Cerebellar cortex (tissue), 1 donor: Measurements from ENCODE around the gene SH2D2A.

ENCODE experiments used
- DNase-seq: peaks from one replicate; pipeline ENCODE4 v3.0.0-alpha.2; 2015; ENCODE audit warnings: low spot score

SH2D2A gene

DNA sequence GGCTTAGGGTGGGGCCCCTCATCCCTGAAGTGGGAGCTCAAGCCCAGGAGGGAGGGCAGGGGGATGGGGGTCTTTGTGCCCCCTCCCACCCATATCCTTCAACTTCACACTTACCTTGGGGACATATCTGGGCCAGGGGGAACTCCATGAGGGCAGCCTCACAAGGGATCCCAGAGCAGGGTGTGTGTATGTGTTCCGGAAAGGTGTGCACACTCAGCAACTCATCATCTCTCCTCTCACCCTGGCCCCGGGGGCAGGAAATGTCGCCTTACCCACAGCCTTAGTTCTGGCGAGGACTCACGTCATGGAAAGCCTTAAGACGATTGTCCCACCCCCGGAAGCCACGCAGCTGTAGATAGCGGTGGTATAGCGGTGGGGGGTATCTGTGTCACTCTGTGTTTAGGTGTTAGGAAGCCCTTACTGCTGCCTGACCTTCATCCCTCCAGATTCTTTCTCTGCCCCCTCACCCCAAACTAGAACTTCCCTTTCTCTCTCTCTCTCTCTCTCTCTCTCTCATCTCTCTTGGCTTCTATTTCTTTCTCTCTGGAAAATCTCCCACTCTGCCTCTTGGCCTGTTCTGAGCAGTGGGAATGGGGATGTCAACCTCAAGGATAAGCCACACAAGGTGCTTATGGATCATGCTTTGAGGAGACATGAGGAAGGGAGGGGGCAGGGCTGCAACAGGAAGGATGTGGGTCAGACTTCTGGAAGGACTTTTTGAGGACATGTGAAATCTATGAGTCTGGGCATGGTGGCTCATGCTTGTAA is at the start of gene SH2D2A:
SH2D2A (minus strand) TSS at position 288 of the 768 bp plus-strand sequence; CDS start at position 148, 140 bp downstream.
- DNase-seq = no peak

DNA sequence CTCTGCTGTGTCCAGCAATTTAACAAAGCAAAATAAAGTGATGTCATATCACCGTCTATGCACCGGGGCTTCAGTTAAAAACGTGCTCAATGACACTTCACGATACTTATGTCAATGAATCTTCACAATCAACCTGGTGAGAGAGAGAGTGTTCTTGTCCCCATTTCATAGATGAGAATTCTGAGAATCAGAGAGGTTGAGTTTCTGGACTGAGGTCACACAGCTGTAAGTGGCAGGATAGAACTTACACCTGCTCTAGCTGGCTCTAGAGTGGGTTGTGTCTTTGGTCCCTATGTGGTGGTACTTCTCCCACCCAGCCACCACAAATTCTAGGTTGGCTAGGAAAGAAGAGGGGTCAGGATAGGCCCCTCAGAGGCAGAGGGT is 49.2 kb upstream of the SH2D2A start:
- no peak for DNase-seq

DNA sequence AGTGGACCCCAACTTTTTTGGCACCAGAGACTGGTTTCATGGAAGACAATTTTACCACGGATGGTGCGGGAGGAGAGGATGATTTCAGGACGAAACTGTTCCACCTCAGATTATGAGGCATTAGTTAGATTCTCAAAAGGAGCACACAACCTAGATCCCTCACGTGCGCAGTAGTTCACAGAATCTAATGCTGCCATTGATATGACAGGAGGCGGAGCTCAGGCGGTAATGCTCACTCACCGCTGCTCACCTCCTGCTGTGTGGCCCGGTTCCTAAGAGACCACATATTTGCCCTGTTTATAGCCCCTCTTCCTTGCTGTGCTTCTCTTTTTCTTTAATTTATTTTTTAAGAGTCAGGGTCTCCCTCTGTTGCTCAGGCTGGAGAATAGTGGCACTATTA is 48.6 kb upstream of the SH2D2A start:
- no peak for DNase-seq

DNA sequence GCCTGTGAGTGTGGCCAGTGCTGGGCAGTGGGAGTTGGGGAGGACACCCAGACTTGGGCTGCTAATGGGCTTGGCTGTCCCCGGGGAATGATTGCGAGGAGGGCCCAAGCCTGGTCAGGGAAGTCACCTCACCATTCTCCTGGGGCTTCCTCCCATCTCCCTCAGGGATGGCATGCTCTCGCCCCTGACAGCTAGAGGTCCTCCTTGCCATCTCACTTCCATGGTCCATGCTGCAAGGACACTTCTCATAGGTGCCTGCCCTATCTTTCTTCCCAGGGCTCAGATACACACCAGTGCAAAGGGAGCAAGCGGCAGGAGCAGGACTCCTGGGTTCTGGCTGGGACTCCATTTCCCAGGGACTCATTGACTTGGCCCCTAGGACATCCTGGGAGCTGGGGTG is 48.1 kb upstream of the SH2D2A start:
- DNase-seq = no peak

DNA sequence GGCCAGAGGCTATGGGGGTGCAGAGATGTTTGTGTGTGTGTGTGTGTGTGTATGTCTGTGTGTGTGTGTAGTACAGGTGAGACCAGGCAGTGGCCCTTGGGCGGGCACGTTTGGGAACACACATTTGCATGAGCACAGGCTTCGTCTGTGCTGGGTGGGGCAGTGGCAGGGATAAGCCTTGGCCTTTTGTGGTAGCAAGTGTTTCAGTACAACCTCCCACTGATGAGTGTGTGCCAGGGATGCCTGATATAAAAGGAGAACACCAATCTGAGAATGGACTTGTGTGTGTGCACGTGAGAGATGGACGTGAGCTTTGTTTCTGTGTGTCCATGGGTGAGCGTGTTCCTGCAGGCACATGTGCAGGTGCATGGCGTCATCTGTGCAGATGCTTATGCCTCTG is 47.0 kb upstream of the SH2D2A start:
- no peak for DNase-seq

DNA sequence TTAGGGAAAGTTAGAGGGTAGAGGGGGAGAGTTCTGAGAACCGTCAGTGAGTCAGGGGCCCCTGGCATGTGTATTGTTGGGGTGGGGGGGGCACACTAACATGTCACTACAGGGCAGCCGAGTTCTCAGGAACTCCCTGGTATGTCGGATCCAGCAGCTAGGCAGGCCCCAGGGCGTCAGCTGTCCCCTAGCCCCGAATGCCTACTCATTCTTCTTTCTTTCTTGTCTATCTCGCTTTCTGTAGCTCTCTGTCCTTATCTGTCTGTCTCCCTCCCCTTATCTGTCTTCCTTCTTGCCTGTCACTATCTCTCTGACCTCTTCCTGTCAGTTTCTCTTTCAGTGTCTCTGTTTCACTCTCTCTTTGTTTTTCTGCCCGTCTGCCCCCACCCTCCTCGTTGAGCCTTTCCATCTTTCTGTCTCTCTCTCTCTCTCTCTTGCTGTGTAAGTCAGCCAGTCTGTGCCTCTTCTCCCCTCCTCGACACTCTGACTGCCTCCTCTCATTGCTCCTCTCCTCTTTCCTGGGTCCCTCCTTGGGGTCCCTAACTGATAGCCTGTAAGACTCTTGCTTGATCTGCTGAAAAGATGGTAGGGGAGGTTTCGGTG is 46.5 kb upstream of the SH2D2A start:
- DNase-seq = no peak

DNA sequence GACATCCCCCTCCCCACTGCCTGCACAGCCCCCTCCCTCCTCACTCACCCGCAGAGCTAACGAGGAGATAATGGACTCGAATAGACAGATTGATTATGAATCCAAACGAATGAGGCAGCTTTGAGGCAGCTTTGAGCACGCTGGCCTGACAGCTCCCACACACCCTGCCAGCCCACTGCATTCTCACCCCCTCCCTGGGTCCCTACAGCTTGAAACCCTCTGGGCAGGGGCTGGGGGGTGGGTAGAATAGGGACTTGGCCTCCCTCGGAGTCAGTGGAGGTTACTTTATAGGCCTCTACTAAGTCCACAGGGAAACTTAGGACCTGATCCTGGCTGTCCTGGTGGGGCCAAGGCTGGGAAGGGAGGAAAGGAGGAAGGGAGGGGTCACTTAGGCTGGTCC is 45.9 kb upstream of the SH2D2A start:
- no peak for DNase-seq

DNA sequence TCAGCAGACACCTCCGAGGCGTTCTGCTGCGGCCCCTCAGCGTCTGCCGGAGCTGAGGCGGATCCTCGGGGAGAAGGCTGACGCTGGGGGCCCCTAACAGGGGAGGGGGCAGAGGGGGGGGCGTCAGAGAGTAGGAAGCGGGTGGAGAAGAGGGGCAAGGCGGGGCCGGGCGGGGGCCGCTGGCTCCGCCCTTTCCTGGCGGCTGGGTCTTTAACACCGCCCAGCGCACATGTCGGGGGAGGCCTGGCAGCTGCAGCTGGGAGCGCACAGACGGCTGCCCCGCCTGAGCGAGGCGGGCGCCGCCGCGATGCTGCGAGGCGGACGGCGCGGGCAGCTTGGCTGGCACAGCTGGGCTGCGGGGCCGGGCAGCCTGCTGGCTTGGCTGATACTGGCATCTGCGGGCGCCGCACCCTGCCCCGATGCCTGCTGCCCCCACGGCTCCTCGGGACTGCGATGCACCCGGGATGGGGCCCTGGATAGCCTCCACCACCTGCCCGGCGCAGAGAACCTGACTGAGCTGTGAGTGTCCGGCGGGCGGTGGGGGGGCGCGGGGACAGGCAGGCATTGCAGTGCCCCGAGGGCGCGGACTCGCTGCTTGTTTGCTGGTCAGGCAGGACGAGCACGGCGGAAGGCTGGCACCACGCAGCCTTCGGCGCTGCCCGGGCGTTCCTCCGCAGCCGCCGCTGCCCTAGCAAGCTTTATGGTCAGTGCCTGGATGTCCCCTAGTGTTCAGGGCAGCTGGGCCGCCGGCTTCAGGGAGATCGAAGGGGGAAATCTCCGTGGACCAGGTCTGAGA is 44.2 kb upstream of the SH2D2A start, which contains the start of gene NTRK1:
NTRK1 (plus strand) TSS at position 238 of the 796 bp plus-strand sequence; CDS start at position 308, 70 bp downstream.
- DNase-seq = no peak

DNA sequence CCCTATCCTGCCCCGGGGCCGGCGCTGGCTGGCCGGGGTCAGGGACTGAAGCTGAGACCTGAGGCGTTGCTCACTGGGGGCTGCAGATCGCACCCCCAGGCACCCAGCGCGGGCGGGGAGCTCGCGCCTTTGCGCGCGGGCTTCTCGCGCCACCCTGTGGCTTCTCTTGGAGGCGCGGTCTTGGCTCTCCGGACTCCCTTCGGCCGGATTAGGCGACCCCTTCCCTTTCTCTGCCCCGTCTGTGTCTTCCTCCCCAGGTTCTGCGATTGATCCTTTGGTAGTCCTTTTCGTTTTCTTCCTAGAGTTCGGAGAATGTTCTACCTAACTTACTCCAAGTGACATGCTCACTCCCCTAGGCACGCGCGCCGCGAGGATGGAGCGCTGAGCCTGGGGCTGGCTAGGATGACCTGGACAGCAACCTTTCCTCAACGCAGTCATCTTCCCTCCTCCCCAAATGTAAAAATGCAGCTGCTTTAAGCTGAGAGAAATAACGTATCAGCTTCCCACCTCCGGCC is 43.5 kb upstream of the SH2D2A start:
- DNase-seq = peak; percentile 50

DNA sequence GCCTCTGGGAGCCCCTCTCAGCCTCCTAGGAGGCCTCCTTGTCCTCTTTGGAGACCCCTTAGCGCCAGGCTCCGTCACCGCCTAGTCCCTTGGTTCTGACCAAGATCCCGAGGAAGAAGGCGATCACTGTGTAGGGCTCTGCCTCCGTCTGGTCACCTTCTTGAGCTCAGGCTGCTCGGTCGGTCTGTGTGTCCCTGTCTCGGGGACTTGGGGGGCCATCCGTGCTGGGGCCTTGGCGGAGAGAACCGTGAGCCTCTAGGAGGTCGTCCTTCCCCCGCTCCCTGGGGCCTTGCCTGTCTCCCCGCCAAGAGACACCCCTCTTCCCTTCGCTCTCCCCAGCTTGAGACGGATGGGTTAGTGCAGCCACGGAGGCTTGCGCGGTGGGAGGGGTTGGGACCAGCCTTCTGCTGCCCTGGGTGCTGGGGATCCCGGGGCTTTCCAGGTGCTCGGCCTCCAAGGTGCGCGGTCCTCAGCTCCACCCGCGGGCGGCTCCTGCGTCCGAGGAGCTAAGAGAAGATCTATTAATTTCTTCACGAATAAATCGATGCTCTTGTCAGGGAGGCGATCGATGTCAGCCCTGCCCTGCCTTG is 43.0 kb upstream of the SH2D2A start:
- DNase-seq = peak; percentile 31

DNA sequence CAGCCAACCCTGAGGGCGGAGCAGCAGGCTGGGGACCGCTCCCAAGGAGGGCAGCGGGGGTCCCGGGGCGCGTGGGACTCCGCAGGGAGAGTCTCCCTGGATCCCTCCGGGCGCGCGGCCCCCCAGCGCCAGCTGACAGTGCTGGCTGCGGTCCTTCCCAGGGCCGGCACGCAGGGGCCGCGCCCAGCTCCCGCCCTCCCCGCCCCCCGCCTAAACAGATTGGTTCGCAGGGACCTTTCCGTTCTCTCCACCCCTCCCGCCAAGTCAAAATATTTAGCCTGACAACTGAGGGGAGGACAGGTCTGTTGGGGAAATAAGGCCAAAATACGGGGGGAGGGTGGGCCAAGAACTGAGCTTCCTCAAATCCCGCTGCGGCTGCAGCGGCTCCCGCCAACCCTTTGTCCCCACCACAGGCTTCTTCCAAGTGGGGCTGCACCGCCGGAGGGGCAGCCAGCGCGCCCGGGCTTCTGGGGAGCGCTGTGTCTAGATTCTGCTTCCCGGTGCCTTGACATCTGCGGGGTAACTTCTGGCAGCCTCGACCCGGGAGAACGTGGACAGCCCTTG is 42.4 kb upstream of the SH2D2A start, which contains the start of gene INSRR:
INSRR (minus strand) TSS at position 159 of the 564 bp plus-strand sequence. CDS start 496 bp downstream, outside the sequence.
- no peak for DNase-seq

DNA sequence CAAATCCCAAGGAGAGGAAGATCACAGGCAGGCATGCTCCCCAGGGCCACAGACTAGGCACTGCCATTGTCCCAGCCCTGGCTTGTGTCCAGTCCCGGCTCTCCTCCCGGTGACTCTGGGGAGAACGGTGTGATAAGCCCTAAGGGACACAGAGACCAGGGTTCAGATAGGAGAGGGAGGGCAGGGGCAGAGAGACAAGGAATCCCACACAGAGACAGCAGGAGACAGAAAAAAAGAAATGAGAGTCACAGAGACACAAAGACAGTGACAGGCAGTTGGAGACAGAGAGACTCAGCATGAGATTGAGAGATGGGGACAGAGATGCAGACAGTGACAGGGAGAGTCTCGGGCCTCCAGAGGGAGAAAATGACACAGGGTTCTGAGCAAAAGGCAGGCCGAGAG is 41.9 kb upstream of the SH2D2A start:
- no peak for DNase-seq

DNA sequence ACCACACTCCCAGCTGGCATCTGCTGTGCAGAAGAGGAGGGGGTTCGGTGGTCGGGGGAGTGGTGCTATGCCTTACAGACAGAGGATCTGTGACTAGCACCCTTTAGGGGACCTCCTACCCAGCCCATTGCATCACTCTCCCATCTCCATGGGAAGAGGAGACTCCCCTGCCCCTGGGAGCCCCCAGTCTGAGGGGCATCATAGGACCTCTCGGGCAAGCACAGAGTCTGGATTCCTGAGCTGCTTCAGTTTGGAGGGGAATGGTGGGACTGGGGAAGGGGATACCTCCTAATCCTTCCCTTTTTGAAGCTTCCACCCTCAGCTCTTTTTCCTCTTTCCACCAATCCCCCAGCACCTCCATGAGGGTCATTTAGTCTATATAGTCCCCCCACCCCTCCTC is 40.9 kb upstream of the SH2D2A start:
- no peak for DNase-seq

DNA sequence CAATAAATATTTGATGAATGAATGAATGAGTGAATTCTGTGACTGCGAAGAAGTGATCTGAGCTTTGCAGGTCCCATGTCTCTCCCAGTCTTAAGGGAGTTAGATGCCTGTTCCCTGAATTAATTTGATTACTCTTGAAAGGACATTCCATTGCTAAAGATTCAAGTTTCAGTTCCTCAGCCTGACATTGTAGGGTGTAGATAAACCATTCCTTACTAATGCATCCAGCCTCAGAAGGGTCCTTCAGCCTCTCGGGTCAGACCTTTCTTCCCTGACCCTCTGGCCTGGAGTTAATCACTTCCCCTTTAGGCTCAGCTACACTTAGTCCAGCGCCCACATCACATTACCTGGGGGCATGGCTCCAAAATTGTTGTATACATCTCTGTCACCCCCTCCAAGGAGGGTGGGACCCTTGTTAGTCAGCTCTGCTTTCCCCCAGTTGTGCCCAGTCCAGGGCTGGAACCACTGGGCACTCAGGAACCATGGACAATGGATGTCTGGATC is 39.7 kb upstream of the SH2D2A start:
- no peak for DNase-seq

DNA sequence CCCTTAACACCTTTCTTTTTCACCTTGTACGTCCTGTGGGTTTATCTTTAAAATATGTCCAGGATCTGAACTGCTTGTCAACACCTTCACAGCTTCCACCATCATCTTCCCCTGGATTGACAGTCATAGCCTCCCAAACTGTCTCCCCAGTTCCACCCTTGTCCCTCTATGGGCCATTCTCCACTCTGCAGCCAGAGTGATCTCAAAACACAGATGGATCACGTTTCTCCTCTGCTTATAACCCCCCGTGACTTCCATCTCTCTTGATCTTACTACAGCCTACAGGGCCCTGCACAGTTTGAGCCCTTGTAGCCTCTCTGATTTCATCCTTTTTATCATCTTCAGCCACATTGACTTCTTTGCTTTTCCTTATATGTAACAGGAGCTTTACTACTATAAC is 38.0 kb upstream of the SH2D2A start:
- no peak for DNase-seq

DNA sequence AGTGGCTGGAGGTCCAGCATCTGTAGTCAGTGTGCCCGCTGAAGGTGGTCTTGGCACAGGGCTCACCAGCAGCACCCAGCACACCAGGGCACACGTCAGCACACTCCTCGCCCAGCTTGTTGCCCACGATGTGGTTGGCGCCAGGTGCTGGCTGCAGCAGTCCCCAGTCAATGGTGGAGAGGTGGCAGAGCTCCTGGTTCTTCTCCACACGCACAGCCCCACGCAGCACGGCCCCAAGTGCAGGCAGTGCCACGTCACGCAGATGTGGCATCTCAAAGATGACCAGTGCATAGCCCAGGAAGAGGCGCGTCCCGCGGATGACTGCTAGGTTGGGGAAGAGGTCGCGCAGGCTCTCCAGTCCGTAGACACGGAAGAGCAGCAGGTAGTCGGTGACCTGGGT is 37.1 kb upstream of the SH2D2A start:
- no peak for DNase-seq

DNA sequence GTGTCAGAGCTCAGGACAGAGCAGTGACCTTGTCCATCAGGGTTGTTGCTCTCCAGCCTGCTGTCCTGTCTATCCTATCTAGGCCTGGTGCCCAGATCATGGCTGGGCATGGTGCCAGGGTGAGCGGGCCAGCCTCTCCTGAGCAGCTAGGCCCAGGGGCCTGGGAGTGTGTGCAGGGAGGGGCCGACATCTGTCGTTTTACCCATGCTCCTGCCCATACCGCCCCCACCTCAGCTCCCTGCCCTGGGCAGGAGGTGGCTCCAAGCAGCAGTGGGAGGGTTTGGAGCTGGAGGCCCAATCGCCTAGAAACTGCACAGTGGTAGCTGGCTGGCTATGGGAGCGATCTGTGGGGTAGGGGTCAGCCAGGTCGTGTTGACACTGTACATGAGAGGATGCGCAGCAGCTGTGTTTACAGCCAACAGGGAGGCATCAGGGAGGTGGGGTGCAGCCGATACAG is 35.8 kb upstream of the SH2D2A start:
- DNase-seq = peak; percentile 82

DNA sequence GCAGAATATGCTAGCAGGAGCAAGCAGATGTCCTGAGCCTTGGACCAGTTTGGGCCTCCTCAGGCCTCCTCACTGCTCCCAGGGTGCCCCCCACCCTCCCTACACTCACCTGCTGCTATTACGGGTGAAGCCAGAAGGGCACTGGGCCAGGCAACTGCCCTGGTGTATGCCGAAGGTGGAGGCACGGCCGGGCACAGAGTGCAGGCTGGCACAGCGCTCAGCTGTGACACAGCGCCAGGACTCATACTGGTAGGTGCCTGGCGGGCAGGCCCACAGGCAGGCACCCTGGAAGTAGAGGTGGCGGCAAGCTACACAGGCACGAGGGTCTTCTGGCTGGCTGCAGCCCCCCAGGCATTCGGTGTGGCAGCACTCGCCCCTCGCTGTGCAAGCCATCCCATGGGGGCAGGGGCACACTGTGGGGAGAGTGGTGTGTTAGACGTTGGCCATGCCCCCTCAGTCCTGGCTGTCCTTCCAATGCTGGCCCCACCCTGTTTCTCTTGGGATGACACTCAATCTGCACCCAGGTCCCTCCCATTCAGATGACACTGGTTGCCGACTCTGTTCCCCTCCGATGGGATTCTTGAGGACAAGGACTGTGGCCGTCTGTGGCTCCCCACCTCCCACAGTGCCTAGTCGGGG is 35.2 kb upstream of the SH2D2A start:
- peak; percentile 48 for DNase-seq

DNA sequence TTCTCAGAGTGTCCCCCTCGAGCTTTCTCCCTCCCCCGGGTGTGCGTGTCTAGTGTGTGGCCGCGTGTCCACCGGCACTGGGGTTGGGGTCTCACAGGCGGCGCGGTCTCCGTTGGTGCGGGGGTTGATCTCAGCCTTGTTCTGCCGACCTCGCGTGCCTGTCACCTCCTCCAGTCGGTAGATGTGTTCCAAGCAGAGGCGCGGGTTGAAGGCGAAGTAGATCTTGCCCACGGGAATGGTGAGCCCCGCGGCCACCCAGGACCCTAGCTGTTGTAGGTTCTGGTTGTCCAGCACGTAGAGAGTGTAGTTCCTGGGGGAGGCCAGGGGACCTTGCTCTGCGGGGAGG is 32.5 kb upstream of the SH2D2A start:
- DNase-seq = no peak

DNA sequence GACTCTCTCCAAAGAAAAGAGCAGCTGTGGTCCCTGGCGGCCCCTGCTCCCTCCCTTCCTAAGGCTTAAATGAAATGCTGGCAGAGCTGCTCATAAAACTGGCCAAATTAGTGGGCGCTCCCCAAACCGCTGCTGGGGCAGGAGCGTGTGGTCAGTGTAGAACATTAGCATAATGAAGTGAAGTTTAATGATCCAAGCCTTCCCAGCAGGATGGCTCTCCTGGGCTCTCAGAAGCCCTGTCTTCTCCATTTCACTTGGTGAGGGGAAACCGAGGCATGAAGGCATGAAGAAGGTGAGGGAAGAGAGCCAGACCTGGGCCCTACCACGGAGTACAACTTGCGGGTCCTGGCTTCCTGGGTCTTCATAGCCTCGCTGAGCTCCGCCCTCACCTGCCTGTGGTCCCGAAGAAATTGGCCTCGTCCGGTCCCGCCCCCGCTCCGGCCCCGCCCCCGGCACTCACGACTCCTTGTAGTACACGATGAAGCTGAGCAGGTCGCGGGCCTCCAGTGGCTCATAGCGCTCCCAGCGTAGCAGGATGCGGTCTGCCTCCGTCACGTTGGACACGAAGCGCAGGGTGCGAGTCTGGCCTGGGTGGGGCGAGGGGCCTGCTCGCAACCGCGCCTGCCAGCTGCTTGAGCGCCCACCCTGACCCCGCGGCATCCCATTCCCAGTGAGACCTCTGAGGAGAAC is 32.0 kb upstream of the SH2D2A start:
- DNase-seq = no peak
